ENCODE results near the gene LDHAL6B. TPM values are rescaled to one million over a fixed set of nuclear protein-coding genes. Genes with fewer than 3 reads are reported as not detected.

LDHAL6B gene
- total RNA-seq, 1 experiment from 2014 or later: not detected

DNA sequence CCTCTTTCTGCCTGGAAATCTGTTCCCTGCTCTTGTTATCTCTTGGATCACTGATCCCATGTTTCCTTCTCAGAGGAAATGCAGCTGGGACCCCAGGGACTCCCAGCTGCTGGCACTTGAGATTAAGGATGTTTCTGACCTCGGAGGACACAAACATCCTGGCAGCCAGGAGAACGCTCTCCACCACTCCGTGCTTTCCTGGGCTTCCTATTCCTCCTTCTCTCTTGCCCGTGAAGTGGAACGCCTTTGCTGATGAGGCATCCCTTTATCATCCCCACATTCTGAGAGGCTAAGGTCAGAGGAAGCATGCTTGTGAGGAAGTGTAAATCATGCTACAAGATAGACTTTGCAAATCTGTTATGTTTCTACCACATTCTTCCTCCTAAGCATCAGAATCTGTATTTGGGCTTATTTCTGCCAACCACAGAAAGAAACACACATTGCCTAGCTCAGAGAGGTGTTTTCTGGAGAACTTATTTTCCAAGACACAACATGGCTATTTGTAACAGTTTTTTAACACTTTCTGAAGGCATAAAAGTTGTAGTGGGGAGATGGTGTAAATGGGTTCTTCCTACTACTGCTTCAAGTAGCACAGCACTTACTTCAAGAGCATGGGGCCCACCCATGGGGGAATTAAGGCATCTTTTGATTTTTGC, 25.6 kb upstream of the LDHAL6B start:
- no peak overlapping the region for H3K4me3 ChIP-seq (ENCODE audit: low read depth, low read length)
- intact Hi-C loops (cut with micrococcal nuclease; ENCODE audit: unreplicated experiment): no loop called here
- no peaks in the 10 kb centered on the region for H3K4me1 Mint-ChIP-seq (ENCODE audit: low read depth, unreplicated experiment)
- ChIA-PET POLR2A (no interaction called here), CTCF (no interaction called here)
- H3K9me3 ChIP-seq: peaks cover 11% of the 10 kb centered on the region
- DNase-seq: no peak
- no peaks in the 10 kb centered on the region for H3K9me3 Mint-ChIP-seq (ENCODE audit: unreplicated experiment)
- H3K27me3 Mint-ChIP-seq (ENCODE audit: insufficient read depth, unreplicated experiment): no peaks in the 10 kb centered on the region
- H3K27ac Mint-ChIP-seq (ENCODE audit: unreplicated experiment): no peak overlapping the region
- peaks cover 82% of the 10 kb centered on the region for H3K36me3 Mint-ChIP-seq (ENCODE audit: insufficient read depth, unreplicated experiment)
- TF ChIP-seq, protein P1, sequence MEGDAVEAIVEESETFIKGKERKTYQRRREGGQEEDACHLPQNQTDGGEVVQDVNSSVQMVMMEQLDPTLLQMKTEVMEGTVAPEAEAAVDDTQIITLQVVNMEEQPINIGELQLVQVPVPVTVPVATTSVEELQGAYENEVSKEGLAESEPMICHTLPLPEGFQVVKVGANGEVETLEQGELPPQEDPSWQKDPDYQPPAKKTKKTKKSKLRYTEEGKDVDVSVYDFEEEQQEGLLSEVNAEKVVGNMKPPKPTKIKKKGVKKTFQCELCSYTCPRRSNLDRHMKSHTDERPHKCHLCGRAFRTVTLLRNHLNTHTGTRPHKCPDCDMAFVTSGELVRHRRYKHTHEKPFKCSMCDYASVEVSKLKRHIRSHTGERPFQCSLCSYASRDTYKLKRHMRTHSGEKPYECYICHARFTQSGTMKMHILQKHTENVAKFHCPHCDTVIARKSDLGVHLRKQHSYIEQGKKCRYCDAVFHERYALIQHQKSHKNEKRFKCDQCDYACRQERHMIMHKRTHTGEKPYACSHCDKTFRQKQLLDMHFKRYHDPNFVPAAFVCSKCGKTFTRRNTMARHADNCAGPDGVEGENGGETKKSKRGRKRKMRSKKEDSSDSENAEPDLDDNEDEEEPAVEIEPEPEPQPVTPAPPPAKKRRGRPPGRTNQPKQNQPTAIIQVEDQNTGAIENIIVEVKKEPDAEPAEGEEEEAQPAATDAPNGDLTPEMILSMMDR (IDR thresholded peaks at IDR 0.05; ENCODE audit: insufficient read depth in 1 of 2, low read depth in 1 of 2, low read length in 1 of 2, severe bottlenecking in 1 of 2, unreplicated experiment in 1 of 2): no peak
- no TSS peak for BruUV-seq (replicated peaks)
- no peaks in the 10 kb centered on the region for H3K27me3 ChIP-seq (replicated peaks; ENCODE audit: control insufficient read depth, insufficient read depth, low read length)
- no peaks in the 10 kb centered on the region for H3K4me1 ChIP-seq
- no peak overlapping the region for H3K4me3 Mint-ChIP-seq (ENCODE audit: unreplicated experiment)
- peaks cover 1% of the 10 kb centered on the region for H3K36me3 ChIP-seq (ENCODE audit: control insufficient read depth, insufficient read depth, low read length)

DNA sequence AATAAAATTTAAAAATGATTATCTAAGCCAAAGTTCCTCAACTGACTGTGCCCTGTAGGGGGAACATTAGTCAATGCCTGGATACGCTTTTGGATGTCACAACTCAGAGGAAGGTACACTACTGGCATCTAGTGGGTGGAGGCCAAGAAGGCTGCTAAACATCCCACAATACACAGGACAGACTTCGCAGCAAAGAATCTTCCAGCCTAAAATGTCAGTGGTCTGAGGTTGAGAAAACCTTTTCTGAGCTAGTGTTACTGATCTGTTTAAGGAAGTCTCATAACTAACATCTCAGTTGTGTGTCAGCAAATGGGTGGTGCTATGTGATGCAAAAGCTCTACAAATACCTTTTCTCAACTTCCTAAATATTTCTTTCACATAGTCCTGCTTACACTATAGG, 20.9 kb upstream of the LDHAL6B start:
- Mint-ChIP-seq H3K27ac (ENCODE audit: unreplicated experiment) (no peak overlapping the region), H3K4me3 (ENCODE audit: unreplicated experiment) (no peak overlapping the region), H3K9me3 (ENCODE audit: unreplicated experiment) (no peaks in the 10 kb centered on the region), H3K4me1 (ENCODE audit: low read depth, unreplicated experiment) (no peaks in the 10 kb centered on the region), H3K36me3 (ENCODE audit: insufficient read depth, unreplicated experiment) (peaks cover 83% of the 10 kb centered on the region), H3K27me3 (ENCODE audit: insufficient read depth, unreplicated experiment) (no peaks in the 10 kb centered on the region)
- no peaks in the 10 kb centered on the region for H3K27me3 ChIP-seq (replicated peaks; ENCODE audit: control insufficient read depth, insufficient read depth, low read length)
- ChIA-PET CTCF (interaction anchor here (0.7 kb wide), 1 partner anchor 83 kb away, joined by 3 read pairs; no protein-coding TSS in a partner anchor), POLR2A (no interaction called here)
- TF ChIP-seq, protein P1 (IDR thresholded peaks at IDR 0.05; ENCODE audit: insufficient read depth in 1 of 2, low read depth in 1 of 2, low read length in 1 of 2, severe bottlenecking in 1 of 2, unreplicated experiment in 1 of 2): no peak
- H3K4me3 ChIP-seq (ENCODE audit: low read depth, low read length): no peak overlapping the region
- no peaks in the 10 kb centered on the region for H3K4me1 ChIP-seq
- peaks cover 11% of the 10 kb centered on the region for H3K9me3 ChIP-seq
- DNase-seq: no peak
- no TSS peak for BruUV-seq (replicated peaks)
- peaks cover 2% of the 10 kb centered on the region; the same call in 1 of the 2 replicates for H3K36me3 ChIP-seq (ENCODE audit: control insufficient read depth, insufficient read depth, low read length)
- intact Hi-C loops (cut with micrococcal nuclease; ENCODE audit: unreplicated experiment): no loop called here

DNA sequence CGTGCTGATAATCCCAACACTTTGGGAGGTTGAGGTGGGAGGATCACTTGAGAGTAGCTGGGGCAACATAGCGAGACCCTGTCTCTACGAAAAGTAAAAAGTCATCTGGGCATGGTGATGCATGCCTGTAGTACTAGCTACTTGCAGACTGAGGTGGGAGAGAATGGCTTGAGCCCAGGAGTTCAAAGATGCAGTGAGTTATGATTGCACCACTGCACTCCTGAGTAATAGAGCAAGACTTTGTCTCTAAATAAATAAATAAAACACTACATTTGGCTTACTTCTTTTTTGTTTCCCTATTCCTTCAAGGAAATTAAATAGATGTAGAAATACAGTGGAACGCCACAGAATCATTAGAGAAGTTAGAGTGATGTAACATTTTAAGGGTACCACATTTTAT, 20.1 kb upstream of the LDHAL6B start:
- no peak overlapping the region for H3K27ac Mint-ChIP-seq (ENCODE audit: unreplicated experiment)
- peaks cover 2% of the 10 kb centered on the region; the same call in 1 of the 2 replicates for H3K36me3 ChIP-seq (ENCODE audit: control insufficient read depth, insufficient read depth, low read length)

More for the DNA sequence above, 20.1 kb upstream of the LDHAL6B start:
- Histone ChIP-seq H3K4me1 (no peaks in the 10 kb centered on the region), H3K27me3 (replicated peaks; ENCODE audit: control insufficient read depth, insufficient read depth, low read length) (no peaks in the 10 kb centered on the region), H3K9me3 (peaks cover 9% of the 10 kb centered on the region), H3K4me3 (ENCODE audit: low read depth, low read length) (no peak overlapping the region)
- POLR2A ChIA-PET: no interaction called here
- Mint-ChIP-seq H3K9me3 (ENCODE audit: unreplicated experiment) (no peaks in the 10 kb centered on the region), H3K4me3 (ENCODE audit: unreplicated experiment) (no peak overlapping the region), H3K4me1 (ENCODE audit: low read depth, unreplicated experiment) (no peaks in the 10 kb centered on the region), H3K36me3 (ENCODE audit: insufficient read depth, unreplicated experiment) (peaks cover 83% of the 10 kb centered on the region), H3K27me3 (ENCODE audit: insufficient read depth, unreplicated experiment) (no peaks in the 10 kb centered on the region)
- intact Hi-C loops (cut with micrococcal nuclease; ENCODE audit: unreplicated experiment): no loop called here
- CTCF ChIA-PET: interaction anchor here (0.7 kb wide), 1 partner anchor 82 kb away, joined by 3 read pairs; no protein-coding TSS in a partner anchor
- BruUV-seq (replicated peaks): no TSS peak
- no peak for DNase-seq
- TF ChIP-seq, protein P1 (IDR thresholded peaks at IDR 0.05; ENCODE audit: insufficient read depth in 1 of 2, low read depth in 1 of 2, low read length in 1 of 2, severe bottlenecking in 1 of 2, unreplicated experiment in 1 of 2): no peak
